Measurements from ENCODE around the gene MANEAL. TPM values are rescaled to one million over a fixed set of nuclear protein-coding genes. Genes with fewer than 3 reads are reported as not detected.

MANEAL gene
- total and polyA plus RNA-seq, 2 of the 4 experiments (the other 2 are of a cell fraction): 0.54 to 0.55 TPM

DNA sequence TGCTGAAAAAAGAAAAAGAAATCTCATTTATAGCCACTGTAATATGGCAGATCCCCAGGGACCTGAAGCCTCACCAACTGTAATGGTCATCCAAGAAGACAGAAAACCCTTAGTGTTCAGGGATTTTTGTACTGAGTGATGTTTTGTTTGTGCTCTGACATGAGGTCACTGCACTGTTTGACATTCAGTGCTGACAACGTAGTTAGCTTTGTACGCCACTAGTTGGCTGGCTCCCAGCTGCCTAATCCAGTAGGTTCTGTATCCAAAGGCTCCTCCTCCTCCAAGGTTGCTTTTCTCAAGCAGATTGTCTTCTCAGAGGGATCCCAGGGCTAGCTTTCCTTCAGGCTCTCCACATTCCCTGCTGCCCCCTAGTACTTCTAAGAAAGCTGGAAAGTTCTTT lies 23.8 kb downstream of the MANEAL start:
- CTCF ChIA-PET: interaction anchor here (0.5 kb wide), 1 partner anchor 138 kb away, joined by 4 read pairs; no protein-coding TSS in a partner anchor
- no peak overlapping the region for H4K91ac ChIP-seq (ENCODE audit: insufficient read depth, low read depth, low read length)
- H3K14ac ChIP-seq (replicated peaks; ENCODE audit: low read depth, low read length): no peak overlapping the region
- no peak overlapping the region for H3K23ac ChIP-seq (ENCODE audit: low read depth, low read length)
- H2AFZ ChIP-seq (replicated peaks; ENCODE audit: low read length, poor library complexity): no peak overlapping the region
- no peaks in the 10 kb centered on the region for H3K9me3 ChIP-seq (ENCODE audit: control insufficient read depth, insufficient read depth, low read length)
- H3K4me3 ChIP-seq (ENCODE audit: insufficient read depth, low read depth, low read length): no peak overlapping the region
- intact Hi-C loops (cut with micrococcal nuclease) (no loop called here), in situ Hi-C loops (cut with MboI; ENCODE audit: low sequenced_read_pairs) (no loop called here), dilution Hi-C loops (cut with HindIII; ENCODE audit: low sequenced_read_pairs, unreplicated experiment) (no loop called here)
- no peak overlapping the region for H4K5ac ChIP-seq (ENCODE audit: low read depth, low read length)
- no CpG with 5 or more reads among the region's 2 CpGs for WGBS, 2 experiments (ENCODE audit: extremely low coverage in 2 of 2, insufficient read length in 1 of 2)
- no peaks in the 10 kb centered on the region for H3K27me3 ChIP-seq (ENCODE audit: control insufficient read depth, insufficient read depth, low read length)
- H2BK120ac ChIP-seq (ENCODE audit: low read depth, low read length): no peak overlapping the region
- no peak overlapping the region for H3K27ac ChIP-seq (ENCODE audit: insufficient read depth, low read length)
- no peak overlapping the region for H4K8ac ChIP-seq (ENCODE audit: low read depth in 2 of 2, low read length in 2 of 2)
- POLR2A ChIA-PET (ENCODE audit: unreplicated experiment): no interaction called here
- H3K4ac ChIP-seq (ENCODE audit: low read depth, low read length): no peak overlapping the region
- ATAC-seq (ENCODE audit: low read depth) (0 out of 2 replicates have a peak, but pooled peaks have one; percentile 37), DNase-seq (peak; percentile 40)
- no peak overlapping the region for H3K9ac ChIP-seq (ENCODE audit: low read depth, low read length)
- no peak overlapping the region for H3K4me2 ChIP-seq (ENCODE audit: low read depth, low read length)
- no peak overlapping the region for H2BK15ac ChIP-seq (ENCODE audit: low read depth, low read length)
- H3K56ac ChIP-seq (ENCODE audit: extremely low read depth, insufficient read depth, low read length): no peak overlapping the region
- peaks cover 9% of the 10 kb centered on the region; the same call in 1 of the 2 replicates for H3K9me1 ChIP-seq (ENCODE audit: insufficient read depth, low read length)
- no peak overlapping the region for H3K18ac ChIP-seq (ENCODE audit: low read depth, low read length)
- peaks cover 12 to 18% of the 10 kb centered on the region in 2 experiments for H3K79me1 ChIP-seq (ENCODE audit: low read depth in 1 of 2, low read length in 2 of 2)
- H2AK5ac ChIP-seq (ENCODE audit: low read depth, low read length): no peak overlapping the region
- H3K36me3 ChIP-seq (ENCODE audit: control insufficient read depth, insufficient read depth, low read length): peaks cover 39% of the 10 kb centered on the region
- TF ChIP-seq, protein P1, sequence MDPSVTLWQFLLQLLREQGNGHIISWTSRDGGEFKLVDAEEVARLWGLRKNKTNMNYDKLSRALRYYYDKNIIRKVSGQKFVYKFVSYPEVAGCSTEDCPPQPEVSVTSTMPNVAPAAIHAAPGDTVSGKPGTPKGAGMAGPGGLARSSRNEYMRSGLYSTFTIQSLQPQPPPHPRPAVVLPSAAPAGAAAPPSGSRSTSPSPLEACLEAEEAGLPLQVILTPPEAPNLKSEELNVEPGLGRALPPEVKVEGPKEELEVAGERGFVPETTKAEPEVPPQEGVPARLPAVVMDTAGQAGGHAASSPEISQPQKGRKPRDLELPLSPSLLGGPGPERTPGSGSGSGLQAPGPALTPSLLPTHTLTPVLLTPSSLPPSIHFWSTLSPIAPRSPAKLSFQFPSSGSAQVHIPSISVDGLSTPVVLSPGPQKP (IDR thresholded peaks at IDR 0.05; ENCODE audit: borderline replicate concordance, low read depth, low read length): no peak
- TF ChIP-seq MAFK (IDR thresholded peaks at IDR 0.05; ENCODE audit: low read depth, low read length): no peak
- no peak for TF ChIP-seq MXI1 (IDR thresholded peaks at IDR 0.05; ENCODE audit: borderline replicate concordance, low read depth, low read length)
- TF ChIP-seq RAD21 (IDR thresholded peaks at IDR 0.05; ENCODE audit: low read length): no peak
- no peak for TF ChIP-seq NFE2L2 (IDR thresholded peaks at IDR 0.05; ENCODE audit: low read depth, low read length)
- TF ChIP-seq RCOR1 (IDR thresholded peaks at IDR 0.05; ENCODE audit: insufficient replicate concordance, low read length): no peak
- no peak for TF ChIP-seq CHD1 (IDR thresholded peaks at IDR 0.05; ENCODE audit: low read depth, low read length)
- TF ChIP-seq CEBPB (IDR thresholded peaks at IDR 0.05; ENCODE audit: low read depth, low read length): no peak
- TF ChIP-seq, protein P2, sequence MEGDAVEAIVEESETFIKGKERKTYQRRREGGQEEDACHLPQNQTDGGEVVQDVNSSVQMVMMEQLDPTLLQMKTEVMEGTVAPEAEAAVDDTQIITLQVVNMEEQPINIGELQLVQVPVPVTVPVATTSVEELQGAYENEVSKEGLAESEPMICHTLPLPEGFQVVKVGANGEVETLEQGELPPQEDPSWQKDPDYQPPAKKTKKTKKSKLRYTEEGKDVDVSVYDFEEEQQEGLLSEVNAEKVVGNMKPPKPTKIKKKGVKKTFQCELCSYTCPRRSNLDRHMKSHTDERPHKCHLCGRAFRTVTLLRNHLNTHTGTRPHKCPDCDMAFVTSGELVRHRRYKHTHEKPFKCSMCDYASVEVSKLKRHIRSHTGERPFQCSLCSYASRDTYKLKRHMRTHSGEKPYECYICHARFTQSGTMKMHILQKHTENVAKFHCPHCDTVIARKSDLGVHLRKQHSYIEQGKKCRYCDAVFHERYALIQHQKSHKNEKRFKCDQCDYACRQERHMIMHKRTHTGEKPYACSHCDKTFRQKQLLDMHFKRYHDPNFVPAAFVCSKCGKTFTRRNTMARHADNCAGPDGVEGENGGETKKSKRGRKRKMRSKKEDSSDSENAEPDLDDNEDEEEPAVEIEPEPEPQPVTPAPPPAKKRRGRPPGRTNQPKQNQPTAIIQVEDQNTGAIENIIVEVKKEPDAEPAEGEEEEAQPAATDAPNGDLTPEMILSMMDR (conservative IDR thresholded peaks at IDR 0.05; ENCODE audit: low read depth, low read length): no peak
- TF ChIP-seq POLR2A (IDR thresholded peaks at IDR 0.05; ENCODE audit: low read depth, low read length): no peak
- TF ChIP-seq BHLHE40 (IDR thresholded peaks at IDR 0.05; ENCODE audit: low read depth, low read length): no peak
- TF ChIP-seq MAZ (IDR thresholded peaks at IDR 0.05; ENCODE audit: borderline replicate concordance, low read depth, low read length): no peak
- no peak for TF ChIP-seq RFX5 (IDR thresholded peaks at IDR 0.05; ENCODE audit: low read depth, low read length)
- TF ChIP-seq FOS (IDR thresholded peaks at IDR 0.05; ENCODE audit: low read depth, low read length): no peak
- no peak for TF ChIP-seq USF2 (IDR thresholded peaks at IDR 0.05; ENCODE audit: low read depth, low read length)
- no peak for TF ChIP-seq SMC3 (IDR thresholded peaks at IDR 0.05; ENCODE audit: low read depth, low read length)
- no peak overlapping the region for H2BK5ac ChIP-seq (ENCODE audit: low read depth, low read length, poor library complexity, severe bottlenecking)
- H4K20me1 ChIP-seq (ENCODE audit: insufficient read depth, low read length): no peaks in the 10 kb centered on the region
- H2BK20ac ChIP-seq (ENCODE audit: low read depth, low read length): no peak overlapping the region
- peaks cover 3% of the 10 kb centered on the region; the same call in 1 of the 2 replicates for H3K4me1 ChIP-seq (ENCODE audit: control insufficient read depth, insufficient read depth, low read length)
- H2AK9ac ChIP-seq (replicated peaks; ENCODE audit: low read depth, low read length, poor library complexity): no peak overlapping the region
- no TSS peak for BruUV-seq (replicated peaks)
